Esophagus squamous epithelium (tissue), 5 donors: ENCODE data around the gene APOBEC2. TPM values are rescaled to one million over a fixed set of nuclear protein-coding genes. Genes with fewer than 3 reads are reported as not detected.

Experiments
- DNase-seq: peaks from one replicate; lab custom pipeline; 2025; lab: John Stamatoyannopoulos, UW
- H3K27ac ChIP-seq, 4 donors: fragments of 200-600 bp; sonication (generic); one replicate each; pipeline ENCODE4 v1.5.1; 2016 to 2019; ENCODE audit warnings: mild to moderate bottlenecking in 1 of 4
- H3K27me3 ChIP-seq, 4 donors: fragments of 200-600 bp; sonication (generic); 1 replicate in 3 of 4; 2 replicates in 1 of 4; pipeline versions ENCODE4 v1.5.1 to v1.6.0; 2017 to 2021; ENCODE audit warnings: antibody characterized with exemption in 1 of 4
- H3K36me3 ChIP-seq, 3 donors: fragments of 200-600 bp; sonication (generic); one replicate each; pipeline ENCODE4 v1.5.1; 2016 to 2019
- H3K4me1 ChIP-seq, 3 donors: fragments of 200-600 bp; sonication (generic); one replicate each; pipeline ENCODE4 v1.5.1; 2017 to 2019
- H3K4me3 ChIP-seq, 4 donors: fragments of 200-600 bp; sonication (generic); 1 replicate in 3 of 4; 2 replicates in 1 of 4; pipeline ENCODE4 v1.5.1; 2016 to 2019; ENCODE audit warnings: mild to moderate bottlenecking in 2 of 4, moderate library complexity in 1 of 4
- H3K9me3 ChIP-seq, 3 donors: fragments of 200-600 bp; sonication (generic); one replicate each; pipeline ENCODE4 v1.5.1; 2016 to 2019
- CTCF ChIP-seq, 6 experiments: fragments of 450-650 bp in 4 of 6; fragments of 200-600 bp in 2 of 6; sonication (generic) in 2 of 6; IDR thresholded peaks; one replicate each; pipeline ENCODE4 v1.5.1; 2016 to 2019; ENCODE audit warnings: antibody characterized with exemption in 6 of 6, mild to moderate bottlenecking in 4 of 6, moderate library complexity in 4 of 6
- POLR2A ChIP-seq, 4 donors: fragments of 450-650 bp; IDR thresholded peaks; one replicate each; pipeline ENCODE4 v1.6.1; 2017; ENCODE audit warnings: antibody characterized with exemption in 4 of 4, mild to moderate bottlenecking in 4 of 4, moderate library complexity in 3 of 4
- WGBS, 2 donors: methylation state at CpG; one replicate each; pipeline ENCODE4 v1.1.5; 2018; 5-methylcytosine and 5-hydroxymethylcytosine counted together
- intact Hi-C: fragments of 100-400 bp; cut with DNase I; formaldehyde crosslinking; loops from one replicate; pipeline ENCODE4 v1.15.0; 2022
- total RNA-seq, 4 donors: library from RNA; depleted of rRNA; stranded (reverse); fragments of >200 nt; gene quantifications; one replicate each; pipeline ENCODE4 v1.1.0, GENCODE V29; 2016
- donor health status: DM: yes; HTN: yes; CAD: no.

The APOBEC2 gene
- total RNA-seq, 4 donors from 2014 or later: 2.2 TPM; not detected in 3

- peak overlapping the region; percentile 22 to 86 (median 66) for H3K27ac ChIP-seq
- intact Hi-C loops: loop anchor here (10.0 kb wide), 1 partner anchor 134 kb away; no protein-coding TSS in a partner anchor
- DNase-seq: no peak
- no peak for TF ChIP-seq CTCF (IDR thresholded peaks at IDR 0.05)
- no peaks in the 10 kb centered on the region for H3K9me3 ChIP-seq
- H3K36me3 ChIP-seq: no peaks in the 10 kb centered on the region
- H3K27me3 ChIP-seq: no peaks in the 10 kb centered on the region
- peaks cover 12 to 23% (median 15%) of the 10 kb centered on the region in 3 donors for H3K4me1 ChIP-seq
- 69 to 77% methylated on average over 6 to 7 of the region's 13 CpGs for WGBS, 2 donors
- peak overlapping the region; percentile 28 to 69 (median 54) for H3K4me3 ChIP-seq
These were observed 24.2 kb upstream of the APOBEC2 start for GRCh38 chr6:41028561-41029412.

- no peaks in the 10 kb centered on the region for H3K36me3 ChIP-seq
- H3K27ac ChIP-seq: no peak overlapping the region
- no peaks in the 10 kb centered on the region for H3K27me3 ChIP-seq
- no peak for DNase-seq
- TF ChIP-seq POLR2A (IDR thresholded peaks at IDR 0.05) (no peak), CTCF (IDR thresholded peaks at IDR 0.05) (no peak)
- 94 to 97% methylated on average over 9 to 12 of the region's 15 CpGs for WGBS, 2 donors
- intact Hi-C loops: no loop called here
- H3K4me3 ChIP-seq: no peak overlapping the region
- H3K4me1 ChIP-seq: peaks cover 6 to 34% (median 12%) of the 10 kb centered on the region in 3 donors
- H3K9me3 ChIP-seq: no peaks in the 10 kb centered on the region
These were observed 20.2 kb upstream of the APOBEC2 start for GRCh38 chr6:41032830-41033229.

GRCh38 chr6:41033776-41034175 lies 19.2 kb upstream of the APOBEC2 start:
- 79% methylated on average over 8 of the region's 13 CpGs for WGBS, 2 donors
- peaks cover 0 to 24% (median 4%) of the 10 kb centered on the region in 3 donors for H3K4me1 ChIP-seq
- H3K27me3 ChIP-seq: no peaks in the 10 kb centered on the region
- no peak overlapping the region for H3K4me3 ChIP-seq
- H3K27ac ChIP-seq: no peak overlapping the region
- no peaks in the 10 kb centered on the region for H3K9me3 ChIP-seq
- TF ChIP-seq POLR2A (IDR thresholded peaks at IDR 0.05) (no peak), CTCF (IDR thresholded peaks at IDR 0.05) (no peak)
- intact Hi-C loops: no loop called here
- H3K36me3 ChIP-seq: no peaks in the 10 kb centered on the region
- no peak for DNase-seq

- TF ChIP-seq CTCF (IDR thresholded peaks at IDR 0.05) (no peak), POLR2A (IDR thresholded peaks at IDR 0.05) (no peak)
- H3K9me3 ChIP-seq: no peaks in the 10 kb centered on the region
- H3K27me3 ChIP-seq: no peaks in the 10 kb centered on the region
- intact Hi-C loops: no loop called here
- H3K27ac ChIP-seq: peak overlapping the region in 3 of 4 donors; percentile 42 to 64 (median 57)
- peaks cover 4 to 43% (median 5%) of the 10 kb centered on the region in 3 donors for H3K4me1 ChIP-seq
- no peak overlapping the region for H3K4me3 ChIP-seq
- no peaks in the 10 kb centered on the region for H3K36me3 ChIP-seq
- DNase-seq: no peak
- WGBS, 2 donors: 32 to 36% methylated on average over 3 of the region's 3 CpGs
These were observed 16.8 kb upstream of the APOBEC2 start for GRCh38 chr6:41036186-41036585.

GRCh38 chr6:41036601-41037000 lies 16.4 kb upstream of the APOBEC2 start:
- H3K4me3 ChIP-seq: no peak overlapping the region
- H3K9me3 ChIP-seq: no peaks in the 10 kb centered on the region
- no peak for DNase-seq
- H3K4me1 ChIP-seq: peaks cover 4 to 44% (median 5%) of the 10 kb centered on the region in 3 donors
- H3K27ac ChIP-seq: peak overlapping the region in 3 of 4 donors; percentile 42 to 64 (median 57)
- WGBS, 2 donors: 32 to 67% methylated on average over 2 of the region's 2 CpGs
- H3K36me3 ChIP-seq: no peaks in the 10 kb centered on the region
- intact Hi-C loops: no loop called here
- no peaks in the 10 kb centered on the region for H3K27me3 ChIP-seq
- no peak for TF ChIP-seq POLR2A (IDR thresholded peaks at IDR 0.05)
- TF ChIP-seq CTCF (IDR thresholded peaks at IDR 0.05): no peak
